Naive thymus-derived CD8-positive, alpha-beta T cell (primary cell): ENCODE results near the gene PLCD1. TPM values are rescaled to one million over a fixed set of nuclear protein-coding genes. Genes with fewer than 3 reads are reported as not detected.

ENCODE experiments used
- ATAC-seq, 2 donors: fragments of 150-1000 bp; cut with Tn5 transposase in 1 of 2; sonication (Bioruptor Pico), chemical (Tn5 transposase) in 1 of 2; 1 replicate in 1 of 2; 2 replicates in 1 of 2; pipeline ENCODE4 v1.10.0; 2021; ENCODE audit warnings: mild to moderate bottlenecking in 2 of 2, moderate library complexity in 2 of 2
- POLR2A ChIA-PET: fragments of 350-600 bp; sonication (Branson Sonifier 250); formaldehyde crosslinking; loops from one replicate; lab custom pipeline; 2021; ENCODE audit warnings: antibody characterized with exemption; lab: Charles Lee
- DNase-seq, 10 donors: peaks; one replicate each; pipeline versions ENCODE4 v3.0.0 to v3.0.0-alpha.2; 2020 to 2022
- H3K27ac Mint-ChIP-seq, 10 donors: one replicate each; pipeline ENCODE4 v1.8.0; 2020 to 2022; ENCODE audit warnings: mild to moderate bottlenecking in 10 of 10, mixed read lengths in 10 of 10, moderate library complexity in 4 of 10, inconsistent platforms in 1 of 10
- H3K27me3 Mint-ChIP-seq, 5 donors: one replicate each; pipeline ENCODE4 v1.8.0; 2021 to 2022; ENCODE audit warnings: mixed read lengths in 5 of 5
- H3K36me3 Mint-ChIP-seq, 3 donors: one replicate each; pipeline ENCODE4 v1.8.0; 2020 to 2022; ENCODE audit warnings: mixed read lengths in 3 of 3, mild to moderate bottlenecking in 2 of 3, inconsistent platforms in 1 of 3
- H3K4me1 Mint-ChIP-seq, 4 donors: one replicate each; pipeline ENCODE4 v1.8.0; 2021 to 2022; ENCODE audit warnings: mixed read lengths in 4 of 4
- H3K4me3 Mint-ChIP-seq, 10 donors: one replicate each; pipeline ENCODE4 v1.8.0; 2020 to 2022; ENCODE audit warnings: mild to moderate bottlenecking in 10 of 10, mixed read lengths in 10 of 10, moderate library complexity in 6 of 10, inconsistent platforms in 1 of 10
- H3K9me3 Mint-ChIP-seq, 9 donors: one replicate each; pipeline ENCODE4 v1.8.0; 2020 to 2022; ENCODE audit warnings: mixed read lengths in 9 of 9, mild to moderate bottlenecking in 3 of 9, inconsistent platforms in 1 of 9, moderate library complexity in 1 of 9
- polyA plus RNA-seq, 3 donors: library from polyadenylated mRNA; unstranded; fragments of 300-500 nt; fragmentation: Illumina TruSeq; gene quantifications; one replicate each; pipeline ENCODE4 v1.2.3, GENCODE V29; 2021
- total RNA-seq, 8 experiments: library from RNA in 2 of 8; stranded (reverse) in 2 of 8; gene quantifications; one replicate each; pipeline ENCODE4 v1.2.3 and lab custom pipeline; 2021 to 2026

PLCD1 gene
- total and polyA plus RNA-seq, 5 experiments from 2014 or later, result 11.0 to 42.7 (median 23.0) TPM

GRCh38 chr3:38002940-38003339 lies 26.5 kb downstream of the PLCD1 start:
- Mint-ChIP-seq H3K36me3 (peaks cover 0 to 31% (median 0%) of the 10 kb centered on the region in 3 donors), H3K27me3 (no peaks in the 10 kb centered on the region), H3K4me3 (no peak overlapping the region), H3K4me1 (peaks cover 24 to 38% (median 30%) of the 10 kb centered on the region in 4 donors), H3K27ac (peak overlapping the region in 8 of 10 donors; percentile 28 to 88 (median 74)), H3K9me3 (no peaks in the 10 kb centered on the region)
- POLR2A ChIA-PET, result interaction anchor here (1.4 kb wide), 1 partner anchor 162 kb away, joined by 4 read pairs; the partner anchor contains the start of gene OXSR1
- ATAC-seq, result no peak
- DNase-seq, result peak in 1 of 10 donors; percentile 57

- peaks cover 0 to 30% (median 0%) of the 10 kb centered on the region in 3 donors for H3K36me3 Mint-ChIP-seq
- ATAC-seq, result no peak
- no peaks in the 10 kb centered on the region for H3K9me3 Mint-ChIP-seq
- peak overlapping the region in 1 of 10 donors; percentile 21 for H3K27ac Mint-ChIP-seq
- H3K4me3 Mint-ChIP-seq, result no peak overlapping the region
- DNase-seq, result peak in 1 of 10 donors; percentile 56
- POLR2A ChIA-PET, result no interaction called here
- H3K4me1 Mint-ChIP-seq, result peaks cover 24 to 42% (median 32%) of the 10 kb centered on the region in 4 donors
- no peaks in the 10 kb centered on the region for H3K27me3 Mint-ChIP-seq
These were observed 27.1 kb downstream of the PLCD1 start for GRCh38 chr3:38002291-38002876.

- ATAC-seq (no peak), DNase-seq (peak in 1 of 10 donors; percentile 56)
- H3K27me3 Mint-ChIP-seq, result no peaks in the 10 kb centered on the region
- no peaks in the 10 kb centered on the region for H3K9me3 Mint-ChIP-seq
- no peak overlapping the region for H3K4me3 Mint-ChIP-seq
- POLR2A ChIA-PET, result no interaction called here
- peaks cover 29 to 48% (median 40%) of the 10 kb centered on the region in 4 donors for H3K4me1 Mint-ChIP-seq
- H3K36me3 Mint-ChIP-seq, result peaks cover 0 to 33% (median 4%) of the 10 kb centered on the region in 3 donors
- H3K27ac Mint-ChIP-seq, result peak overlapping the region in 2 of 10 donors; percentile 31 to 44
These were observed 27.9 kb downstream of the PLCD1 start for GRCh38 chr3:38001456-38002081.

GRCh38 chr3:38000965-38001455 lies 28.4 kb downstream of the PLCD1 start:
- Mint-ChIP-seq H3K4me1 (peaks cover 32 to 54% (median 46%) of the 10 kb centered on the region in 4 donors), H3K9me3 (no peaks in the 10 kb centered on the region), H3K27ac (peak overlapping the region in 1 of 10 donors; percentile 44), H3K36me3 (peaks cover 0 to 37% (median 8%) of the 10 kb centered on the region in 3 donors), H3K27me3 (no peaks in the 10 kb centered on the region), H3K4me3 (no peak overlapping the region)
- POLR2A ChIA-PET, result no interaction called here
- no peak for DNase-seq
- no peak for ATAC-seq

- Mint-ChIP-seq H3K27ac (peak overlapping the region in 6 of 10 donors; percentile 37 to 79 (median 48)), H3K27me3 (no peaks in the 10 kb centered on the region), H3K36me3 (peaks cover 0 to 36% (median 8%) of the 10 kb centered on the region in 3 donors), H3K4me3 (peak overlapping the region in 1 of 10 donors; percentile 49), H3K9me3 (no peaks in the 10 kb centered on the region), H3K4me1 (peaks cover 38 to 60% (median 52%) of the 10 kb centered on the region in 4 donors)
- peak in 1 of 10 donors; percentile 54 for DNase-seq
- ATAC-seq, result no peak
- POLR2A ChIA-PET, result no interaction called here
These were observed 29.1 kb downstream of the PLCD1 start for GRCh38 chr3:38000242-38000916.

- Mint-ChIP-seq H3K4me3 (peak overlapping the region in 6 of 10 donors; percentile 51 to 86 (median 68)), H3K36me3 (peaks cover 0 to 34% (median 8%) of the 10 kb centered on the region in 3 donors), H3K9me3 (no peaks in the 10 kb centered on the region), H3K27me3 (no peaks in the 10 kb centered on the region), H3K27ac (peak overlapping the region in 7 of 10 donors; percentile 32 to 97 (median 85)), H3K4me1 (peaks cover 39 to 66% (median 56%) of the 10 kb centered on the region in 4 donors)
- no peak for DNase-seq
- no peak for ATAC-seq
- POLR2A ChIA-PET, result no interaction called here
These were observed 29.6 kb downstream of the PLCD1 start for GRCh38 chr3:37999836-38000235.

GRCh38 chr3:37997791-37998370 lies 31.6 kb downstream of the PLCD1 start:
- peak in 1 of 10 donors; percentile 62 for DNase-seq
- ATAC-seq, result no peak
- Mint-ChIP-seq H3K27me3 (no peaks in the 10 kb centered on the region), H3K9me3 (no peaks in the 10 kb centered on the region), H3K27ac (peak overlapping the region; percentile 94 to 98 (median 95)), H3K4me1 (peaks cover 37 to 70% (median 64%) of the 10 kb centered on the region in 4 donors), H3K36me3 (peaks cover 0 to 30% (median 8%) of the 10 kb centered on the region in 3 donors), H3K4me3 (peak overlapping the region in 9 of 10 donors; percentile 74 to 86 (median 81))
- POLR2A ChIA-PET, result interaction anchor here (0.6 to 1.6 kb wide), 3 partner anchors 41 to 167 kb away, joined by 3 to 9 read pairs (median 6); partner anchors contain the start of genes DLEC1 and OXSR1

- Mint-ChIP-seq H3K9me3 (no peaks in the 10 kb centered on the region), H3K4me3 (peak overlapping the region in 1 of 10 donors; percentile 95), H3K36me3 (peaks cover 0 to 30% (median 8%) of the 10 kb centered on the region in 3 donors), H3K27ac (peak overlapping the region in 7 of 10 donors; percentile 90 to 98 (median 94)), H3K27me3 (no peaks in the 10 kb centered on the region), H3K4me1 (peaks cover 37 to 68% (median 63%) of the 10 kb centered on the region in 4 donors)
- no peak for ATAC-seq
- DNase-seq, result peak in 1 of 10 donors; percentile 61
- POLR2A ChIA-PET, result interaction anchor here (0.6 to 1.6 kb wide), 5 partner anchors 15 to 168 kb away, joined by 3 to 9 read pairs (median 5); partner anchors contain the start of genes DLEC1 and OXSR1
These were observed 32.1 kb downstream of the PLCD1 start for GRCh38 chr3:37997342-37997741.

GRCh38 chr3:37996785-37997301 lies 32.6 kb downstream of the PLCD1 start:
- ATAC-seq (peak; percentile 33 to 65), DNase-seq (peak; percentile 58 to 87 (median 77))
- H3K4me1 Mint-ChIP-seq, result peaks cover 37 to 68% (median 64%) of the 10 kb centered on the region in 4 donors
- no peaks in the 10 kb centered on the region for H3K27me3 Mint-ChIP-seq
- H3K9me3 Mint-ChIP-seq, result no peaks in the 10 kb centered on the region
- POLR2A ChIA-PET, result interaction anchor here (0.6 to 1.6 kb wide), 5 partner anchors 15 to 169 kb away, joined by 3 to 9 read pairs (median 5); partner anchors contain the start of genes DLEC1 and OXSR1
- peaks cover 0 to 27% (median 8%) of the 10 kb centered on the region in 3 donors for H3K36me3 Mint-ChIP-seq
- peak overlapping the region in 9 of 10 donors; percentile 62 to 95 (median 72) for H3K4me3 Mint-ChIP-seq
- H3K27ac Mint-ChIP-seq, result peak overlapping the region; percentile 79 to 98 (median 94)

GRCh38 chr3:37995652-37996641 lies 33.5 kb downstream of the PLCD1 start:
- H3K27ac Mint-ChIP-seq, result peak overlapping the region; percentile 79 to 98 (median 97)
- peak in 5 of 10 donors; percentile 28 to 65 (median 34) for DNase-seq
- POLR2A ChIA-PET, result interaction anchor here (1.5 to 1.6 kb wide), 2 partner anchors 43 to 169 kb away, joined by 6 to 9 read pairs; partner anchors contain the start of genes DLEC1 and OXSR1
- no peaks in the 10 kb centered on the region for H3K27me3 Mint-ChIP-seq
- peaks cover 0 to 21% (median 8%) of the 10 kb centered on the region in 3 donors for H3K36me3 Mint-ChIP-seq
- no peaks in the 10 kb centered on the region for H3K9me3 Mint-ChIP-seq
- H3K4me1 Mint-ChIP-seq, result peaks cover 37 to 68% (median 64%) of the 10 kb centered on the region in 4 donors
- peak overlapping the region; percentile 92 to 98 (median 94) for H3K4me3 Mint-ChIP-seq
- peak in 1 of 2 donors; percentile 13 for ATAC-seq
